ENCODE results near the gene TMEM62.
"Not testable (repeated sequence)": the region's sequence is repeated elsewhere in the genome, so short reads cannot be mapped to it uniquely, and the experiment has no call there.

TMEM62 gene

DNA sequence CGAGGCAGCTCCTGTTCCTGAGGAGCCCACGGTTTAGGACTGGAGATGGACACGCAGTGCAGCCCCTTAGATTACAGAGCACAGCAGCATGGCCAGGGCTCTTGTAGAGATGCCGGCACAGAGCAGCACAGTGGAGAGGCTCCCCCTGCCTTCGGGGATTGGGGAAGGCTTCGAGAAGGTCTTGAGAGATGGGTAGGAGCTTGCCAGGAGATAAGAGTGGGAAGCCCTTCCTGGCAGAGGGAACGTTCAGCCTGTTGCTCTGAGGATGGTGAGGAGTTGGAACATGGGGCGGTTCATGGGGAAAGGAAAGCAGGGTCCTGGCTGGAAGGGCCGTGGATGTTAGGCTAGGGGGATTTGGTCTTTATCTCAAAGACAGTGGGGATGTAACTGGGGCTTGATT lies 77.4 kb downstream of the TMEM62 start:
- no peak for DNase-seq

DNA sequence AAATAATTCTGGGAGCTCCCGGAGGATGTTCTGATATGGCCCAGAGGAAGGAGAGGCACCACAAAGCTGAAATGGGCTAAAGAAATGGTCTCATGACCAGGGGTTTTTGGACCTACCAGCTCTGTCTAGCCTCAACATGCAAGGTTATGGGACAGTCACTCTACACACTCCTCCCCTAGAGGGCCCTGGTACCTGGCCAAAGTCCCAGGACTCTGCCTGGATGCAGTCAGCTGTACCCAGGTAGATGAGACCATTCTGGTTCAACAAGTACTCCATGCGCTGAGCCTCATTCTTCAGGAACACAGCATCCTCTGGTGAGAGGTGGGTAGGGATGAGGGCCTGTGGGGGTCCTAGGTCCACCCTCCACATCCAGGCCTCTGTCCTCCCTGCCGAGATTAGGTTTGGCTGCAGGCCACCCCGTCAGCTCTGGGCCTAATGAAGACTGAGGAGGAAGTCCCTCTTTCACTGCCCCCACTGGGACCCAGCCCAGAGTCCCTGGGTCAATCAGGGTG lies 77.9 kb downstream of the TMEM62 start:
- no peak for DNase-seq

DNA sequence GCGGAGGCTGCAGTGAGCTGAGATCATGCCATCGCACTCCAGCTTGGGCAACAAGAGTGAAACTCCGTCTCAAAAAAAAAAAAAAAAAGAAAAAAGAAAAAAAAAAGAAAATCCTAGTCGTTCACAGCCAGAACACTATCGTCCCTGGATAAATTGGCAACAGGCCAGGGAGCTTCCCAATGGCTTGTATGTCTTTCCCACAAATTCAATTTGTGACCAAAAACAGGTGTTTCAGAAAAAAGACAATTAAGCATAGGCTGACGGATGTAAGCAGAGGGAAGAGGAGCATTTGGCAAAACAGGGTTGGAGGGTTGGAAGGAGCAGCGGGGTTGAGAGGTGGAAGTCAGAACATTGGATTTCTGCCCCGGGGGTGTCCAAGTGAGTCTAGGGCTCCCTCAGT lies 78.9 kb downstream of the TMEM62 start:
- peak; percentile 8 for DNase-seq

DNA sequence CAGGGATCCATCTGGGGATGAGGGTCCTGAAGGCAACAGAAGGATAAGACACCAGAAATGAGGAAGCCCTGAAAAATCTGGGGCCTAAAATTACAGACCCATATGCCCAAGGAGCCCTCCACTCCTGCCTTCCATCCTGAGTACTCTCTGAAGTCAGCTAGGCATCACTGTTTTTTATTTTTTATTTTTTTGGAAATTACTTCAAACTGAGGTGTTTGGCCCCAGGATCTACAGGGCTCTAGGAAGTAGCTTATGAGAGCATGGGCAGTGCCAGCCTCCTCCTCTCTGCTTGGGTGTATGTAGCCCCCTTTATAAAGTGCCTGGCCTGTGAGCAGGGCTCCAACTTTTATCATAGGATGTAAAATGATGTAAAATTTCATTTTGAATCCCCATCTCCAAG lies 79.6 kb downstream of the TMEM62 start:
- no peak for DNase-seq

DNA sequence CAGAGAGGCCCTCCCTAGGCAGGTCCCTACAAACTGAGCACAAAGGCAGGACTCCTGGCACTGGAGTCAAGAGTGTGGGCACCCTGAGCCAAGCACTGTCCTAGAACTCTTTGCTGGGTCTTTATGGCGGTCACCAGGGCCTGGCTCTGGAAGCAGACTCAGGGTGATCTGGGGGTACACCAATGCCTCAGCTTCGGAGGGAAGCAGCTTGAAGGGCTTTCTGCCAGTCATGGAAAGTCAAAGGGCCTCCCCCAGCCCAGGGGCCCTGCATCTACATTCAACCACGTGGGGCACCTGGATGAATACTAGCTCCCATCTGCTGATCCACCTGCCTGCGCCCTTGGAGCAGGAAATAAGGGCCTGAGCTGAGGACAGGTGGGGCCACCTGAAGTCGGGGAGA lies 80.1 kb downstream of the TMEM62 start:
- no peak for DNase-seq

DNA sequence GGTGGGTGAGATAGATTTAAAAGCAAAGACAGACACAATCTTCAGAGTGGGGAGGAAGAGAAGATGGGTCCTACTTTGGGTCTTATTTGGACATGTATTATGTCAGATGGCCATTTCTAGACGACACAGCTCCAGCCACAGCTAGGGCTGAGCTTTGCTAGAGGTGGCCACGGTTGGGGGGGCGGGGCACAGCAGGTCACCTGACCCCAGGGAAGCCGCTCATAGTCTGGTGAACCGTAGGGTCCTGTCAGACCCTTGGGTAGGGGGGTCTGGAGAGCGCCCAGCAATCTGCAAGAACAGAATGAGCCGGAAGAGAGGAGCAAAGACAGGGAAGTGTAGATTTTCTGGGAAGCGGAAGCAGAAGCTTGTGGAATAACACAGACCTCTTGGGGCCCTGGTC lies 80.8 kb downstream of the TMEM62 start:
- no peak for DNase-seq

DNA sequence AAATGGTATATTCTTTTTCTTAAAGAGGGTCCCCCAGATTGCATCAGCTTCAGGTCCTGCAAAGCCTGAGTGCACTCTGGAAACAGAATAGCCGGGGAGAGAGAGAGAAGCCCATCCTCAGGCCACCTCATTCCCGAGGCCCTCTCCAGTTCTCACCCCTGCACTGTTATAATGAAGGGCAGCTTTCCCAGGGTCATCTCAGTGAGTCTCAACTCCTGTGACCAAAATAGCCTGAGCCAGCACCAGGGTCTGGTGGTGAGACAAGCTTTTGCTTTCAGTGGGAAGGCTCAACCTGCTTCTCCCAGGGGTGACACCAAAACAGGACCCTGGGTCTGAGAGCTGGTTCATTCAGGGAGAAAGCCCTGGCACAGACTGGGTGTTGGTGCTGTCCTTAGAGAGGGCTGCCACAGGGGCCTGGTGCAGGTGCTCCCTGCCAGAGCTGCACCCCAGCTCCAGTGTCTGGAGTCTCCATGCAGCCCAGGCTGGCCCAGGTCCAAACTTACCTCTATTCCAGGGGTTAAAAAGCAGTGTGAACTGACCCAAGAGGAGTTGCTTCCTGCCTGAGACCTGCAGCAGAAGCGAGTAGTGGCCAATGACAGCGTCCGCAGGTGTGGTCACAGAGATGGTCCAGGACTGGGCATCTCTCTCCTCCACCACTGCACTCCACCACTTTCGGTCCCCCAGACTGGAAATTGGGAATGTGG lies 81.4 kb downstream of the TMEM62 start:
- no peak for DNase-seq

DNA sequence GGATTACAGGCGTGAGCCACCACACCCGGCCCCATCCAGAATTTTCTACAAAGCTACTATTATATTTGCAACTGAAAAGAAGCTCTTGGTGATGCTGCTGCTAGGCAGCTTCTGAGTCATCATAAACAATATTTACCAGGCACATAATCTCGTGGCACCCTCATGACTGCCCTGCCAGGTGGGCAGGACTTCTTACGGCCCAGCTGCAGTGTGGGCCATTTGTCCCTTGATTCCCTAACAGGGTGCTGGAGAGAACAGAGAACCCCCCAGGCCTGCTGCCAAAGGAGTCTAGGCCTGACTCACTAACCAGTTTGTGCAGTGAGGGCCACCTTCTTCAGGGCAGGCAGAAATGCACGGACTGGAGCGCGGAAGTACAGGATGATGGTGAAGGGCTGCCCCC lies 82.6 kb downstream of the TMEM62 start:
- DNase-seq: no peak

DNA sequence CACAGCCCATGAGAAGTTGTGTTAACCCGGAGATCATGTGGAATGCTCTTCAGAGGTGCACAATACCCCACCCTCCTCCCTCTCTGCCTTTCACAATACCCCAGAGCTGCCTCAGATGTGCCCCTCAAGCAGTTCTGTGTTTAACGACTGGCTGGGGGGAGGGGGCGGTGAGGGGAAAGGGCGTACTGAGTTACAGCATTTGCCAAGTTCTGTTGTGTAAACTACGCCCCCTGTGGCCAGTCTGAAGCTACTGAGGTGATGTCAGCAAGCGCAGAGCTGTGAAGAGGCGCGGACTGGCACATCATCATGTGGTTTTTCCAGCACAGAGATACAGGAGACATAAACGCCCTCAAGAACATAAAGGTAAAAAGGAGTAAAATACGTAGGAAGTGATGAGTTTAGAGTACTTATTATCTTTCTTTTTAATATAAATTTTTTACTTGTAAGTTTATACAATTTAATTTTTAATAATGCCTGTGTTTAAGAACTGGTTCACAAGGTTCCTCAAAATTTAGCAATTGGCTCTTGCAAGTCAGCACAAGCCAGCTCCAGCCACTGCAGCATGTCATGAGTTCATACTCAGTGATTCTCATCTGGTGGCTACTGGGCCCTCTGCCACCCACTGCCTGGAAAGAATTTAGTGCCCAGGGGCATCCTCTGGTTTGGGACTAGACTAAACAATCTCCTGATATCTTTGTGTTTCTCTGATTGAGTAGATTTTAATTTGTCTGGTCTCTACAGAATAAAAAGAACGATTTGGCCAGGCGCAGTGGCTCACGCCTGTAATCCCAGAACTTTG lies 85.7 kb downstream of the TMEM62 start:
- DNase-seq: no peak

DNA sequence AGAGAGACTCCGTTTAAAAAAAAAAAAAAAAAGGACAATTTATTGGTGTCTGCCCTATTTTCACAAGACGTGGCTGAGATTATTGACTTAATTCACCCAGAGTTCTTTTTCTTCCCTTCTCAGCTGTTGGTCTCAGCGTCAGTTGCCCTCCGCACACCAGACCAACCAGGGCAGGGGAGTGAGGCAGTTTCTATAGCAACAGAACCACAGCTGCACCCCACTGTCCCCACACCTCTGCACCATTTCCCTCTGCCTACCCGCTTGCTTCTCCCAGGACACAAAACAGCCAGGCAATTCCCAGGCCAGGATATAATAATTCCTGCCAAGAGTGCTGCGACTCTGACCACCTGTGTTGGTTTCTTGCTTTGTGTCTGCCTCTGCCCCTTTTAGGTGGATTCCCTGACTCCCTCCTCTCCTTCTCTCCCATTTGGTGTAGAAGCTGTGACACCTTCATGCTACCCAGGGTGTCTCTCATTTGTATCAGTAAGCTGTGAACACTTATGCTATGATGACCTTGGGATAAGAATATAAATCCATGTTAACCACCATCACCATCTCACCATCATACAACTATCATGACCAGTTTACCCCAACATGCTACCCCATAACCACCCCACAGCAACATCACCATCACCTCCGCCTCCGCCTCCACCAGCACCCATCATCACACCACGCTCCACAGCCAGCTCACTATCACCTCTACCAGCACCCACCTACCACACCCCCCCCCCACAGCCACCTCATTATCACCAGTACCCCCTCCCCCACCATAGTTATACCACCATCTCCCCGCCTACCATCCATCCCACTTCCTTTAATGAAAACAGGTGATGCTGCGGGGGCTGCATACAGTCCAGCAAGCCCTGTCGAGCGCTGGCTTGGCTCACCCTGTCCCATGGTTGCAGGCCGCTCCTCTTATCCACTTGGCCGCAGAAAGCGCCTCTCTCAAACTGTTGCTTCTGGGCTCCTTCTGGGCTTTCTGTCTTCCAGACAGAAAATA lies 86.8 kb downstream of the TMEM62 start:
- DNase-seq: no peak

DNA sequence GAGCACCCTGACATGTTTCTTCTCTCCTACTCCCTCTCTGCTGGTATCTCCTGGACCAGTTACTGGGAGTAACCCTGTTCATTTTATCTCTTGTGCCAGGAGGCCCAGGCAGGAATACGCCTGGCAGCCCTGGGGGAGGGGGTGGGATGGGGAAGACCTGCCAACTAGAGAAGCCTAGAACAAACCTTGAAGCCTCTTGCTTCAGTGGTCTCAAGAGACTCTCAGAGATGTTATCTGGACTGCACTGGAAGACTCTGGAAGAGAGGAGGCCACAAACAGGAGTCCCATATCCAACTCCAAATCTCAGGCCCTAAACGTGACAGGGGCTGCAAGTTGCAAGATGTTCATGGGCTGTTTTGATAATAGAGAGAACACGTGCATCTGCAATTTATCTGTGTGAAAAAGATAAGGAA lies 87.6 kb downstream of the TMEM62 start, which contains the start of gene EPB42:
EPB42 (minus strand) TSS at position 28 of the 413 bp plus-strand sequence. CDS start 193 bp downstream, outside the sequence.
- DNase-seq: no peak

DNA sequence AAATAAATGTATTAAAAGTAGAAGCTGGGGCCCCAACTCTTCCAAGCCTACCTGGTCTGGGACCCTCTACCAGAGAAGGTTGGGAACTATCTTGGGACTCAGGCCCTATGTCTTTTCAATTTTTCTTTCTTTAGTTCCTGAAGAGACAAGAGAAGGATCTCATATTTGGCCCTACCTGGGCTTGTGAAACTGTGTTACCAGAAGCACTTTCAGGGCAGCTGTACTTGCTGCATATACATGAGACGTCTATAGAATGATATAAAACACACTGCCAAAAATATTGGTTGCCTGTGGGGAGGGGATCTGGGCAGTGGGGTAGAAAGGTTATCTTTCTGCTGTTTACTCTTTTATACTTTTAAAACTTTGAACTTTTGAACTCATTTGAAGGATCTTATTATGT lies 88.0 kb downstream of the TMEM62 start:
- no peak for DNase-seq

DNA sequence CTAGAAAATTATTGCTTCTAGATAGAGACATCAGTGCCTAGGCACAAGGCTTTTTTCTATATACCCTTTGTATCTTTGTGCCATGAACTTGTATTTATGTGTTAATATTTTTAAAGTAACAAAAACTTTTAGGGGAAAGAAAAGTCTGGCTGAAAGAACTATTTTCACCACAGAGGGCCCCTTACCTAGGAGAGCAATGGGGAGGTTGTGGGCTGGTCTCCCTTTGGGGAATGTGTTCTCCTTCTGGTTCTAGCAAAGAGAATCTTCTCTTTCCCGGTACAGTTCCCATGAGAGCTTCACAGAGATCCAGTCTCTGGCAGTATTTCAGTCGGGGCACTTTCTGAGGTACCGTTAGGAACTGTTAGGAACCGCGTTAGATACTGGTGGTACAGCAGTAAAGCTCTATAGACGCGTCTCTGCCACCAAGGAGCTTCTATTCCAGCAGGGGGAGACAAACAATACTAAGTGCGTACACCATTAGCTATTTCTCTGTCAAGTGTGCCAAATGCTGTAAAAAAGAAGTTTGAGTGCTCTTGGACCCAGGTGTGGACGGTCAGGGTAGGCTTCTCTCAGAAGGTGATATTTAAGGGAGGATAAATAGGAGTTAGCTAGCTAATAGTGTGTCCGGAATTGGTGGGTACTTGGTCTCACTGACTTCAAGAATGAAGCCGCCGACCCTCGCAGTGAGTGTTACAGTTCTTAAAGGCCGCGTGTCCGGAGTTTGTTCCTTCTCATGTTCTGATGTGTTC lies 92.0 kb downstream of the TMEM62 start:
- DNase-seq: peak; percentile 39

DNA sequence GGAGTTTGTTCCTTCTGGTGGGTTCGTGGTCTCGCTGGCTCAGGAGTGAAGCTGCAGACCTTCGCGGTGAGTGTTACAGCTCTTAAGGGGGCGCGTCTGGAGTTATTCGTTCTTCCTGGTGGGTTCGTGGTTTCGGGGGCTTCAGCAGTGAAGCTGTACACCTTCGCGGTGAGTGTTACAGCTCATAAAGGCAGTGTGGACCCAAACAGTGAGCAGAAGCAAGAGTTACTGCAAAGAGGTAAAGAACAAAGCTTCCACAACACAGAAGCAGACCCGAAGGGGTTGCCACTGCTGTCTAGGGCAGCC lies 92.5 kb downstream of the TMEM62 start:
- DNase-seq: not testable (repeated sequence)

DNA sequence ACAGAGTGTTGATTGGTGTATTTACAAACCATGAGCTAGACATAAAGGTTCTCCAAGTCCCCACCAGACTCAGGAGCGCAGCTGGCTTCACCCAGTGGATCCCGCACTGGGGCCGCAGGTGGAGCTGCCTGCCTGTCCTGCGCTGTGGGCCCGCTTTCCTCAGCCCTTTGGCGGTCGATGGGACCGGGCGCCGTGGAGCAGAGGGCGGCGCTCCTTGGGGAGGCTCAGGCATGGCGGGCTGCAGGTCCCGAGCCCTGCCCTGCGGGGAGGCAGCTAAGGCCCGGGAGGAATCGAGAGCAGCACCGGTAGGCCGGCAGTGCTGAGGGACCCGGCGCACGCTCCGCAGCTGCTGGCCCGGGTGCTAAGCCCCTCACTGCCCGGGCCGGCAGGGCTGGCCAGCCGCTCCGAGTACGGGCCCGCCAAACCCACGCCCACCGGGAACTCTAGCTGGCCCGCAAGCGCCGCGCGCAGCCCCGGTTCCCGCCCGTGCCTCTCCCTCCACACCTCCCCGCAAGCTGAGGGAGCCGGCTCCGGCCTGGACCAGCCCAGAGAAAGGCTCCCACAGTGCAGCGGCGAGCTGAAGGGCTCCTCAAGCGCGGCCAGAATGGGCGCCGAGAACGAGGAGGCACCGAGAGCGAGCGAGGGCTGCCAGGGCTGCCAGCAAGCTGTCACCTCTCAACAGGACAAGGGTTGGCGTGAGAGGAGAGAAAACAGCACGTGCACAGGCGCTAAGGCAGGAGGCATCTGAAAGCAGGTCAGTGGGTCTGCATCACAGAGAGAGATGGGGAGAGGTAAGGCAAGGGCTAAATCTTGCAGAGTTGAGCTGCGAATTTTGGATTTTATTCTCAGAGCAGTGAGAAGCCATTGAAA lies 93.3 kb downstream of the TMEM62 start:
- no peak for DNase-seq

DNA sequence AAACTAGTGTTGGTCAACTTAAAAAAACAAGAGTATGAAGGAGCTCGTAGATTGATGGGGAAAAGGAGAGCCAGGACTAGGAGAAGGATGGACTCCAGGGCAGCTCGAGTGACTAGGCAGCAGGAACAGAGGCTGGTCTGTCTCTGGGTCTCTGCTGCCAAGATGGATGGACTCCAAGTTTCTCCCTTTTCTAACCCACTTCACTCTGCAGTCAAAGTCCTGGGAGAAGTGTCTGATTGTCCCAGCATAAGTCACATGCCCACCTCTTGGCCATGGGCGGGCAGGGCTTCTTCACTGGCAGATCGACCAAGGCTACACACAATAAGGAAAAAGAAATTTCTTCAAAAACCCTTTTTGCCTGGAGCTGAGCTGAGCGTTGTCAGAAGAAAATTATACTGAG lies 96.6 kb downstream of the TMEM62 start:
- DNase-seq: no peak

DNA sequence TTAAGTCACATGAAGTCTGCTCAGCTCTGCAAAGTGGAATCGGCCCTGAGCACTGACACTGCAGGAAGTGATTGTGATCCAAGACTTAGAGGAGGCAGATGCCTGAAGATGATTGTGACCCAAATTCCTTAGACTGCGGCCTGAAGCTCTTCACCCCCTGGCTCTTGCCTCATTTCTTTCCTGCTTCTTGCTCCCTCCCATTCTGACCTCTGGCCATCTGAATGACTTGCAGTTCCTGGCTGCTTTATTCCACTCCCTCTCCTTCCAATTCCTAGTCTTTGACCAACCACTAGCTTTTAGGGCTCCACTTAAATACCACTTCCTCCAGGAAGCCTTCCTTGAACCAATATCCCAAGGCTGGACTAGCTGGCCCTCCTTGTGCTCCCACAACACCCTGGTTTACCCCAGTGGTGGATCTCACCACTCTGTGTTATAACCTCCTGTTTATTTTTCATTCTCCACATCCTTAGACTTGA lies 97.3 kb downstream of the TMEM62 start:
- no peak for DNase-seq

DNA sequence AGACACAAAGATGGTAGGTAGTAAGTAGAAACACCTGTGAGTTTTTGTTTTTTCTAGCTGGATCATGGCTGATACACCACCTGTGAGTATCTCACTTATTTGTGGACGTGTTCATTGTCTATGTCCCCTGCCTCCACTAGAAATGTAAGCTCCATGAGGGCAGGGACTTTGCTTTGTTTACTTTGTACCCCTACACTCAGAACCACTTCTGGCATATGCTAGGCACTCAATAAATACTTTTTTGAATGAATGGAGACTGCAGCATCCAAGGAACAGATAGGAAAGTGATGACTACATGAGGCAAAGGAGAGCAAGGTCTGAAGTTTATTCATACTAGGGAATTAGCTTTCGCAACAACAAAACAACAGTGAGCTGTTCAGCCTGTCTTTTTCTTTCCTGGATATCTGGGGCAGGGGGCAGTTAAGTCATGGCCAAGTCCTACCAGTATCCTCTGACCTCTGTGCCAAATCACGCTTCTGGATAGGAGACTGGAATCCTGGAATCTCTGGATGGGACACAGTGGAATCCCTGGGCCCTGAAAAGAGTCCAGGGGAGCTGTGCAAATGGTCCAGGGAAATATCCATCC lies 99.0 kb downstream of the TMEM62 start:
- DNase-seq: no peak

Data from NCI-H2171 treated with DMSO at 0.1 percent for 48 hours (cell line).